ENCODE measurements around the gene CPSF3. TPM values are rescaled to one million over a fixed set of nuclear protein-coding genes. Genes with fewer than 3 reads are reported as not detected.
"Not testable (repeated sequence)": the region's sequence is repeated elsewhere in the genome, so short reads cannot be mapped to it uniquely, and the experiment has no call there.

CPSF3 gene
- polyA plus RNA-seq, 1 experiment = 48.6 TPM

- DNase-seq (ENCODE audit: low read depth, low spot score) = no peak
- CTCF ChIA-PET = interaction anchor here (0.6 to 1.6 kb wide), 4 partner anchors 11 to 574 kb away, joined by 3 to 8 read pairs (median 4); no protein-coding TSS in a partner anchor
- Histone ChIP-seq H3K27me3 (ENCODE audit: control insufficient read depth, insufficient read depth, low read length) (no peaks in the 10 kb centered on the region), H3K27ac (ENCODE audit: low read depth, low read length) (no peak overlapping the region), H3K4me3 (ENCODE audit: low read depth, low read length) (no peak overlapping the region), H3K9me3 (ENCODE audit: control insufficient read depth, insufficient read depth, low read length) (no peaks in the 10 kb centered on the region)
- POLR2A ChIA-PET = interaction anchor here (1.0 kb wide), 2 partner anchors 8 to 20 kb away, joined by 3 to 5 read pairs; no protein-coding TSS in a partner anchor
- no peak for TF ChIP-seq CTCF (IDR thresholded peaks at IDR 0.05; ENCODE audit: low read depth, low read length)
Measured at GRCh38 chr2:9498210-9498609, 74.8 kb downstream of the CPSF3 start.

GRCh38 chr2:9508931-9509330 is 85.5 kb downstream of the CPSF3 start:
- POLR2A ChIA-PET = no interaction called here
- no peak for DNase-seq (ENCODE audit: low read depth, low spot score)
- CTCF ChIA-PET = interaction anchor here (0.6 kb wide), 1 partner anchor 10 kb away, joined by 3 read pairs; no protein-coding TSS in a partner anchor
- no peaks in the 10 kb centered on the region for H3K27me3 ChIP-seq (ENCODE audit: control insufficient read depth, insufficient read depth, low read length)
- H3K9me3 ChIP-seq (ENCODE audit: control insufficient read depth, insufficient read depth, low read length) = no peaks in the 10 kb centered on the region
- no peak overlapping the region for H3K4me3 ChIP-seq (ENCODE audit: low read depth, low read length)
- H3K27ac ChIP-seq (ENCODE audit: low read depth, low read length) = no peak overlapping the region
- TF ChIP-seq CTCF (IDR thresholded peaks at IDR 0.05; ENCODE audit: low read depth, low read length) = no peak

- not testable (repeated sequence) for H3K27ac ChIP-seq (ENCODE audit: low read depth, low read length); H3K9me3 ChIP-seq (ENCODE audit: control insufficient read depth, insufficient read depth, low read length); H3K27me3 ChIP-seq (ENCODE audit: control insufficient read depth, insufficient read depth, low read length); DNase-seq (ENCODE audit: low read depth, low spot score); H3K4me3 ChIP-seq (ENCODE audit: low read depth, low read length)
- ChIA-PET POLR2A (interaction anchor here (0.7 kb wide), 1 partner anchor 25 kb away, joined by 6 read pairs; no protein-coding TSS in a partner anchor), CTCF (interaction anchor here (1.1 kb wide), 1 partner anchor 8 kb away, joined by 3 read pairs; no protein-coding TSS in a partner anchor)
Measured at GRCh38 chr2:9513946-9514345, 90.5 kb downstream of the CPSF3 start.

- CTCF ChIA-PET = interaction anchor here (0.6 to 0.8 kb wide), 2 partner anchors 39 to 40 kb away, joined by 3 to 6 read pairs; partner anchors contain the start of gene ADAM17
- Histone ChIP-seq H3K4me3 (ENCODE audit: low read depth, low read length) (no peak overlapping the region), H3K27me3 (ENCODE audit: control insufficient read depth, insufficient read depth, low read length) (no peaks in the 10 kb centered on the region), H3K27ac (ENCODE audit: low read depth, low read length) (no peak overlapping the region), H3K9me3 (ENCODE audit: control insufficient read depth, insufficient read depth, low read length) (no peaks in the 10 kb centered on the region)
- DNase-seq (ENCODE audit: low read depth, low spot score) = no peak
- no peak for TF ChIP-seq CTCF (IDR thresholded peaks at IDR 0.05; ENCODE audit: low read depth, low read length)
- POLR2A ChIA-PET = no interaction called here
Measured at GRCh38 chr2:9517118-9517782, 93.8 kb downstream of the CPSF3 start.

GRCh38 chr2:9518163-9518562 is 94.7 kb downstream of the CPSF3 start:
- ChIA-PET CTCF (interaction anchor here (0.8 to 1.1 kb wide), 2 partner anchors 38 to 252 kb away, joined by 4 to 6 read pairs; partner anchors contain the start of gene ADAM17), POLR2A (interaction anchor here (0.6 to 0.7 kb wide), 3 partner anchors 21 to 62 kb away, joined by 3 to 9 read pairs (median 3); no protein-coding TSS in a partner anchor)
- H3K27ac ChIP-seq (ENCODE audit: low read depth, low read length) = no peak overlapping the region
- no peak for TF ChIP-seq CTCF (IDR thresholded peaks at IDR 0.05; ENCODE audit: low read depth, low read length)
- H3K4me3 ChIP-seq (ENCODE audit: low read depth, low read length) = no peak overlapping the region
- no peaks in the 10 kb centered on the region for H3K27me3 ChIP-seq (ENCODE audit: control insufficient read depth, insufficient read depth, low read length)
- H3K9me3 ChIP-seq (ENCODE audit: control insufficient read depth, insufficient read depth, low read length) = no peaks in the 10 kb centered on the region
- no peak for DNase-seq (ENCODE audit: low read depth, low spot score)
